Measurements from ENCODE around the gene ERFE.

DNA sequence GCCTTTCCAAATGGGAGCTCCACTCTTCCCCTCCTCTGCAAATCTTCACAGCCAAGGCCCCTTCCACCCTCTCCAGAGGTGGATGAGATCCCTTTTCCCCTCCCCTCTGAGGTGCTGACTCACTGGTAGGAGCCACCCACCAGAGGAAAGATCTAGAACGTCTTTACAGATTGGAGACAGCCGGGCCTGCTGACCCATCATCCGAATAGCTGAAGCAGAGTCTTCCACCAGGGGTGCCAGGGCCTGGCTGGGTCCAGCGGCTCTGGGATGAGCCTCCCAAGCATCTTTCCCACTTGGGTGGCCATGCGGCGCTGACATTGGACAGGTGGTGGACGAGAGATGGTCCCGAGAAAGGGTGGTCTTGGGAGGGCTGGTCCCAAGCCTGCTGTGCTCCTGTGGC lies 9.0 kb downstream of the ERFE start:
- TF ChIP-seq, protein P1, sequence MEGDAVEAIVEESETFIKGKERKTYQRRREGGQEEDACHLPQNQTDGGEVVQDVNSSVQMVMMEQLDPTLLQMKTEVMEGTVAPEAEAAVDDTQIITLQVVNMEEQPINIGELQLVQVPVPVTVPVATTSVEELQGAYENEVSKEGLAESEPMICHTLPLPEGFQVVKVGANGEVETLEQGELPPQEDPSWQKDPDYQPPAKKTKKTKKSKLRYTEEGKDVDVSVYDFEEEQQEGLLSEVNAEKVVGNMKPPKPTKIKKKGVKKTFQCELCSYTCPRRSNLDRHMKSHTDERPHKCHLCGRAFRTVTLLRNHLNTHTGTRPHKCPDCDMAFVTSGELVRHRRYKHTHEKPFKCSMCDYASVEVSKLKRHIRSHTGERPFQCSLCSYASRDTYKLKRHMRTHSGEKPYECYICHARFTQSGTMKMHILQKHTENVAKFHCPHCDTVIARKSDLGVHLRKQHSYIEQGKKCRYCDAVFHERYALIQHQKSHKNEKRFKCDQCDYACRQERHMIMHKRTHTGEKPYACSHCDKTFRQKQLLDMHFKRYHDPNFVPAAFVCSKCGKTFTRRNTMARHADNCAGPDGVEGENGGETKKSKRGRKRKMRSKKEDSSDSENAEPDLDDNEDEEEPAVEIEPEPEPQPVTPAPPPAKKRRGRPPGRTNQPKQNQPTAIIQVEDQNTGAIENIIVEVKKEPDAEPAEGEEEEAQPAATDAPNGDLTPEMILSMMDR (IDR thresholded peaks at IDR 0.05; ENCODE audit: poor library complexity, severe bottlenecking), result no peak
- no peak for TF ChIP-seq RAD21 (conservative IDR thresholded peaks at IDR 0.05)

Data from neural cell (in vitro differentiated cells).